Measurements from ENCODE around the gene IFIT1.

DNA sequence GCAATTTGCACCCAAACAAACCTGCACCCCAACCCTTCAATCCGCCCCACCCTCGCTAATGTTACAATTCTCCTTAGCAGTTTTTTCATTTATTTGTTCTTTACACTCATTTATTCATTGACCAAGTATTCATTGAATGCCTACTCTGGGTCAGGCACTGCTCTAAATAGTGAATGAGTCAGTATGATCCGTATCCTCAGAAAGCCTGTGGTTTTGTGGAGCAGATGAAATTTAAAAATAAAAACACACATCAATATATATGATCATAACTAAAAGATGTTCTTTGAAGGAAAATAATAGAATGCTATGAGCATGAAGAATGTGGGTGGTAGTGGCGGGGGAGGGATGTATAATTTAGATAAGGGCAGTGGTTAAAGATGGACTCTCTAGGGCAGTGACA, 35.2 kb downstream of the IFIT1 start:
- TF ChIP-seq RAD21 (IDR thresholded peaks at IDR 0.05; ENCODE audit: low read depth) = no peak
- TF ChIP-seq TEAD4 (IDR thresholded peaks at IDR 0.05) = no peak
- no peak for TF ChIP-seq YY1 (IDR thresholded peaks at IDR 0.05; ENCODE audit: low read depth)
- no peak for TF ChIP-seq CREB1 (IDR thresholded peaks at IDR 0.05; ENCODE audit: low read depth)
- no peak for TF ChIP-seq FOXM1 (IDR thresholded peaks at IDR 0.05; ENCODE audit: borderline replicate concordance, low read depth)
- no peak for TF ChIP-seq NFIC (IDR thresholded peaks at IDR 0.05)
